Measurements from ENCODE around the gene RBMS1. TPM values are rescaled to one million over a fixed set of nuclear protein-coding genes. Genes with fewer than 3 reads are reported as not detected.

Gene RBMS1
- polyA plus RNA-seq, 1 donor from 2014 or later = 8.4 TPM

DNA sequence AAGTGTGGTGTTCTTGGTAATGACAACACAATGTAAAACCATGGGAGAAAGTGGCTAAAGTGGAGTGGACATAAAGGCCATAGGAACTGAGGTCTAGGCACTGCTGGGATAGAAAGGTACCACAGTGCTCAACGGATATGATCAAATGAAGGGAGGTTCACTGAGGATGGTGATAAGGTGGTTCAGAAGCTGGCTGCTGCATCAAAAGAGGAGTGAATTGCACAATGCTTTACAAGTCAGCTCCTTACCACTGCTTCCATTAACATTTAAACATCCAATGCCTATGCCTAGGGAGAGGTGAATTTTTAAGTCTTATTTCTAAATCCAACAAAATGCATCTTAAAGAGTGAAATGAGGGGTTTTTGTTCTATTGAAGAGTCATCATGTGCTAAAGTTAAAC is 193.4 kb downstream of the RBMS1 start:
- no peaks in the 10 kb centered on the region for H3K27me3 ChIP-seq (ENCODE audit: insufficient read depth, low read depth, low read length)
- no peaks in the 10 kb centered on the region for H4K20me1 ChIP-seq (ENCODE audit: insufficient read depth)
- no peak overlapping the region for H2AFZ ChIP-seq (ENCODE audit: low read depth, low read length)
- H3K9ac ChIP-seq (ENCODE audit: low read length) = no peak overlapping the region
- H3K27ac ChIP-seq (ENCODE audit: low read length) = no peak overlapping the region
- no peaks in the 10 kb centered on the region for H3K9me3 ChIP-seq (ENCODE audit: low read length)
- H3K4me3 ChIP-seq (ENCODE audit: low read length) = no peak overlapping the region
- H3K9me2 ChIP-seq (ENCODE audit: insufficient read depth, low read length) = no peaks in the 10 kb centered on the region
- H3K79me2 ChIP-seq (replicated peaks; ENCODE audit: insufficient read depth, low read length) = no peaks in the 10 kb centered on the region
- H3K4me2 ChIP-seq (ENCODE audit: low read length) = no peak overlapping the region
- no peaks in the 10 kb centered on the region for H3F3A ChIP-seq (ENCODE audit: insufficient read depth, low read length, poor library complexity, severe bottlenecking)
- H3K36me3 ChIP-seq (ENCODE audit: insufficient read depth, low read length) = no peaks in the 10 kb centered on the region
- TF ChIP-seq POLR2AphosphoS5 (IDR thresholded peaks at IDR 0.05) (no peak), TAF1 (IDR thresholded peaks at IDR 0.05; ENCODE audit: low read depth) (no peak), CTCF (IDR thresholded peaks at IDR 0.05; ENCODE audit: poor library complexity, severe bottlenecking) (no peak), RAD21 (conservative IDR thresholded peaks at IDR 0.05) (no peak), MXI1 (conservative IDR thresholded peaks at IDR 0.05; ENCODE audit: poor library complexity, severe bottlenecking) (no peak), SMC3 (conservative IDR thresholded peaks at IDR 0.05; ENCODE audit: poor library complexity) (no peak), EP300 (conservative IDR thresholded peaks at IDR 0.05; ENCODE audit: poor library complexity, severe bottlenecking) (no peak), EZH2 (IDR thresholded peaks at IDR 0.05; ENCODE audit: borderline replicate concordance, insufficient read depth, low read length, poor library complexity, severe bottlenecking) (no peak)
- TF ChIP-seq, protein P1, sequence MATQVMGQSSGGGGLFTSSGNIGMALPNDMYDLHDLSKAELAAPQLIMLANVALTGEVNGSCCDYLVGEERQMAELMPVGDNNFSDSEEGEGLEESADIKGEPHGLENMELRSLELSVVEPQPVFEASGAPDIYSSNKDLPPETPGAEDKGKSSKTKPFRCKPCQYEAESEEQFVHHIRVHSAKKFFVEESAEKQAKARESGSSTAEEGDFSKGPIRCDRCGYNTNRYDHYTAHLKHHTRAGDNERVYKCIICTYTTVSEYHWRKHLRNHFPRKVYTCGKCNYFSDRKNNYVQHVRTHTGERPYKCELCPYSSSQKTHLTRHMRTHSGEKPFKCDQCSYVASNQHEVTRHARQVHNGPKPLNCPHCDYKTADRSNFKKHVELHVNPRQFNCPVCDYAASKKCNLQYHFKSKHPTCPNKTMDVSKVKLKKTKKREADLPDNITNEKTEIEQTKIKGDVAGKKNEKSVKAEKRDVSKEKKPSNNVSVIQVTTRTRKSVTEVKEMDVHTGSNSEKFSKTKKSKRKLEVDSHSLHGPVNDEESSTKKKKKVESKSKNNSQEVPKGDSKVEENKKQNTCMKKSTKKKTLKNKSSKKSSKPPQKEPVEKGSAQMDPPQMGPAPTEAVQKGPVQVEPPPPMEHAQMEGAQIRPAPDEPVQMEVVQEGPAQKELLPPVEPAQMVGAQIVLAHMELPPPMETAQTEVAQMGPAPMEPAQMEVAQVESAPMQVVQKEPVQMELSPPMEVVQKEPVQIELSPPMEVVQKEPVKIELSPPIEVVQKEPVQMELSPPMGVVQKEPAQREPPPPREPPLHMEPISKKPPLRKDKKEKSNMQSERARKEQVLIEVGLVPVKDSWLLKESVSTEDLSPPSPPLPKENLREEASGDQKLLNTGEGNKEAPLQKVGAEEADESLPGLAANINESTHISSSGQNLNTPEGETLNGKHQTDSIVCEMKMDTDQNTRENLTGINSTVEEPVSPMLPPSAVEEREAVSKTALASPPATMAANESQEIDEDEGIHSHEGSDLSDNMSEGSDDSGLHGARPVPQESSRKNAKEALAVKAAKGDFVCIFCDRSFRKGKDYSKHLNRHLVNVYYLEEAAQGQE (IDR thresholded peaks at IDR 0.05; ENCODE audit: borderline replicate concordance) = no peak

- H3K9ac ChIP-seq (ENCODE audit: low read length) = no peak overlapping the region
- H3K27me3 ChIP-seq (ENCODE audit: insufficient read depth, low read depth, low read length) = no peaks in the 10 kb centered on the region
- no peaks in the 10 kb centered on the region for H3K9me3 ChIP-seq (ENCODE audit: low read length)
- no peak for TF ChIP-seq RAD21 (conservative IDR thresholded peaks at IDR 0.05)
- TF ChIP-seq EP300 (conservative IDR thresholded peaks at IDR 0.05; ENCODE audit: poor library complexity, severe bottlenecking) = no peak
- TF ChIP-seq MXI1 (conservative IDR thresholded peaks at IDR 0.05; ENCODE audit: poor library complexity, severe bottlenecking) = no peak
- TF ChIP-seq POLR2AphosphoS5 (IDR thresholded peaks at IDR 0.05) = no peak
- no peak for TF ChIP-seq CTCF (IDR thresholded peaks at IDR 0.05; ENCODE audit: poor library complexity, severe bottlenecking)
- TF ChIP-seq TAF1 (IDR thresholded peaks at IDR 0.05; ENCODE audit: low read depth) = no peak
- no peak for TF ChIP-seq EZH2 (IDR thresholded peaks at IDR 0.05; ENCODE audit: borderline replicate concordance, insufficient read depth, low read length, poor library complexity, severe bottlenecking)
- no peak for TF ChIP-seq SMC3 (conservative IDR thresholded peaks at IDR 0.05; ENCODE audit: poor library complexity)
- TF ChIP-seq, protein P1 (IDR thresholded peaks at IDR 0.05; ENCODE audit: borderline replicate concordance) = no peak
- no peaks in the 10 kb centered on the region for H3F3A ChIP-seq (ENCODE audit: insufficient read depth, low read length, poor library complexity, severe bottlenecking)
- H3K79me2 ChIP-seq (replicated peaks; ENCODE audit: insufficient read depth, low read length) = no peaks in the 10 kb centered on the region
- no peak overlapping the region for H3K27ac ChIP-seq (ENCODE audit: low read length)
- H4K20me1 ChIP-seq (ENCODE audit: insufficient read depth) = no peaks in the 10 kb centered on the region
- H2AFZ ChIP-seq (ENCODE audit: low read depth, low read length) = no peak overlapping the region
- H3K36me3 ChIP-seq (ENCODE audit: insufficient read depth, low read length) = no peaks in the 10 kb centered on the region
- no peak overlapping the region for H3K4me2 ChIP-seq (ENCODE audit: low read length)
- no peaks in the 10 kb centered on the region for H3K9me2 ChIP-seq (ENCODE audit: insufficient read depth, low read length)
- H3K4me3 ChIP-seq (ENCODE audit: low read length) = no peak overlapping the region
Observed at GRCh38 chr2:160299540-160299939, 194.1 kb downstream of the RBMS1 start.

Data from neural cell (in vitro differentiated cells).